Measurements from ENCODE around the gene ZBTB7C.

GRCh38 chr18:48363175-48363574 is 46.0 kb downstream of the ZBTB7C start:
- TF ChIP-seq CTCF (IDR thresholded peaks at IDR 0.05) = no peak
- TF ChIP-seq EP300 (IDR thresholded peaks at IDR 0.05) = no peak
- no peak for TF ChIP-seq POLR2A (IDR thresholded peaks at IDR 0.05)
- no peak for TF ChIP-seq POLR2AphosphoS5 (IDR thresholded peaks at IDR 0.05)
